Neuronal stem cell (in vitro differentiated cells): ENCODE measurements around the gene FRAS1.

Experiments
- DNase-seq: peaks from one replicate; pipeline ENCODE4 v3.0.0-alpha.2; 2013; ENCODE audit warnings: low spot score
- H2AFZ ChIP-seq: one replicate; pipeline ENCODE4 v1.6.1; 2013; ENCODE audit warnings: mild to moderate bottlenecking, low read length, inconsistent platforms
- H2AK5ac ChIP-seq: 2 replicates; pipeline ENCODE4 v1.6.1; 2013; ENCODE audit warnings: low read depth, mild to moderate bottlenecking, inconsistent platforms, low read length, moderate library complexity, mixed read lengths
- H2BK120ac ChIP-seq: 2 replicates; pipeline ENCODE4 v1.6.1; 2013; ENCODE audit warnings: low read depth, mild to moderate bottlenecking, inconsistent platforms, low read length, moderate library complexity, mixed read lengths
- H2BK12ac ChIP-seq: one replicate; pipeline ENCODE4 v1.6.1; 2013; ENCODE audit warnings: low read length, inconsistent platforms
- H2BK15ac ChIP-seq: 2 replicates; pipeline ENCODE4 v1.6.1; 2013; ENCODE audit warnings: mild to moderate bottlenecking, low read length, inconsistent platforms, mixed read lengths
- H2BK5ac ChIP-seq: one replicate; pipeline ENCODE4 v1.6.1; 2013; ENCODE audit warnings: inconsistent platforms, mild to moderate bottlenecking, low read length, moderate library complexity
- H3K14ac ChIP-seq: one replicate; pipeline ENCODE4 v1.6.1; 2013; ENCODE audit warnings: low read length, inconsistent platforms
- H3K18ac ChIP-seq: 2 replicates; pipeline ENCODE4 v1.6.1; 2013; ENCODE audit warnings: low read length, inconsistent platforms
- H3K23ac ChIP-seq: 2 replicates; pipeline ENCODE4 v1.6.1; 2013; ENCODE audit warnings: low read depth, mild to moderate bottlenecking, mixed read lengths, low read length, inconsistent platforms; ENCODE audit not compliant: poor library complexity
- H3K27ac ChIP-seq: replicated peaks from 3 replicates; pipeline ENCODE4 v1.5.1; 2013; ENCODE audit warnings: low read length, inconsistent platforms
- H3K27me3 ChIP-seq, 3 experiments: 2 replicates each; pipeline ENCODE4 v1.6.1; 2013; ENCODE audit warnings: low read length in 3 of 3, mild to moderate bottlenecking in 2 of 3, inconsistent platforms in 1 of 3, low read depth in 1 of 3, mixed read lengths in 1 of 3, moderate library complexity in 1 of 3; ENCODE audit not compliant: control insufficient read depth in 3 of 3, insufficient read depth in 3 of 3
- H3K36me3 ChIP-seq, 2 donors: replicated peaks in 1 of 2; 2 replicates each; pipeline ENCODE4 v1.6.1; 2013; ENCODE audit warnings: low read length in 2 of 2; ENCODE audit not compliant: control insufficient read depth in 2 of 2, insufficient read depth in 2 of 2
- H3K4ac ChIP-seq: 2 replicates; pipeline ENCODE4 v1.6.1; 2013; ENCODE audit warnings: inconsistent platforms, mild to moderate bottlenecking, low read length, moderate library complexity
- H3K4me1 ChIP-seq, 2 donors: 1 replicate in 1 of 2; 2 replicates in 1 of 2; pipeline ENCODE4 v1.6.1; 2013; ENCODE audit warnings: low read length in 2 of 2, low read depth in 1 of 2; ENCODE audit not compliant: control insufficient read depth in 2 of 2, insufficient read depth in 1 of 2
- H3K4me2 ChIP-seq: one replicate; pipeline ENCODE4 v1.6.1; 2013; ENCODE audit warnings: mild to moderate bottlenecking, low read length, inconsistent platforms; ENCODE audit not compliant: insufficient read depth, poor library complexity, severe bottlenecking
- H3K4me3 ChIP-seq, 2 donors: 2 replicates each; pipeline ENCODE4 v1.5.1; 2013; ENCODE audit warnings: low read length in 2 of 2, mild to moderate bottlenecking in 2 of 2, inconsistent platforms in 1 of 2, moderate library complexity in 1 of 2
- H3K79me1 ChIP-seq: one replicate; pipeline ENCODE4 v1.6.1; 2013; ENCODE audit warnings: low read depth, mild to moderate bottlenecking, inconsistent platforms, low read length, moderate library complexity
- H3K9ac ChIP-seq: one replicate; pipeline ENCODE4 v1.6.1; 2013; ENCODE audit warnings: mild to moderate bottlenecking, low read depth, low read length, inconsistent platforms; ENCODE audit not compliant: poor library complexity
- H3K9me3 ChIP-seq, 2 donors: replicated peaks in 1 of 2; 2 replicates each; pipeline versions ENCODE3 to v1.6.1; 2013; ENCODE audit warnings: low read length in 2 of 2, mild to moderate bottlenecking in 2 of 2, inconsistent platforms in 1 of 2, low read depth in 1 of 2, mixed read lengths in 1 of 2, moderate library complexity in 1 of 2; ENCODE audit not compliant: control insufficient read depth in 2 of 2, insufficient read depth in 1 of 2
- H4K8ac ChIP-seq: one replicate; pipeline ENCODE4 v1.6.1; 2013; ENCODE audit warnings: low read depth, mild to moderate bottlenecking, inconsistent platforms, low read length, moderate library complexity
- H4K91ac ChIP-seq: one replicate; pipeline ENCODE4 v1.6.1; 2013; ENCODE audit warnings: low read length, low read depth, mild to moderate bottlenecking, inconsistent platforms; ENCODE audit not compliant: poor library complexity
- WGBS, 2 donors: extraction: QIAGEN DNeasy Blood & Tissue Kit; methylation state at CpG; one replicate each; pipeline ENCODE4 v1.1.7; 2013; ENCODE audit warnings: missing lambda C conversion rate in 2 of 2, mixed read lengths in 1 of 2; ENCODE audit not compliant: insufficient read length in 2 of 2, insufficient replicate concordance in 1 of 2; ENCODE audit errors: extremely low coverage in 2 of 2; 5-methylcytosine and 5-hydroxymethylcytosine counted together

The FRAS1 gene

DNA sequence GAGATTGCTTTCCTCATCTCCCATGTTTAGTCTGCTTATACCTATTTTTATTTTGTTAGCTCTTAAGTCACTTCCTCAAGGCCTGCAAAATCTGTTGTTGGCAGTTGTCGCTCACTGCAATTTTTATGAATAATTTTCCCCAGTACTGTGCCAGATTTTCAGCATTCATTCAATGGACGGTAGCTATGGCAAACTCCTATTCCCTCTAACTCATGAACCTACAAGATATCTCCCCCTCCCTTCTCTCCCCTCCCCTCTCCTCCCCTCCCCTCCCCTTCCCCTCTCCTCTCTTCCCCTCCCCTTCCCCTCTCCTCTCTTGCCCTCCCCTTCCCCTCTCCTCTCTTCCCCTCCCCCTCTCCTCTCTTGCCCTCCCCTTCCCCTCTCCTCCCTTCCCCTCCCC, 160.4 kb downstream of the FRAS1 start:
- no peak overlapping the region for H2BK5ac ChIP-seq
- H3K9ac ChIP-seq: no peak overlapping the region
- no peak overlapping the region for H4K91ac ChIP-seq
- no peak overlapping the region for H3K4me2 ChIP-seq
- H2BK12ac ChIP-seq: no peak overlapping the region
- H4K8ac ChIP-seq: no peak overlapping the region
- H2AK5ac ChIP-seq: no peak overlapping the region
- H3K36me3 ChIP-seq: no peaks in the 10 kb centered on the region
- no peak overlapping the region for H3K4me3 ChIP-seq
- H3K4ac ChIP-seq: no peak overlapping the region
- no peak overlapping the region for H3K27ac ChIP-seq
- peaks cover 0 to 6% (median 0%) of the 10 kb centered on the region in 3 experiments for H3K27me3 ChIP-seq
- H3K9me3 ChIP-seq: no peaks in the 10 kb centered on the region
- no peaks in the 10 kb centered on the region for H3K79me1 ChIP-seq
- no peak overlapping the region for H2AFZ ChIP-seq
- no peak overlapping the region for H3K14ac ChIP-seq
- no peak overlapping the region for H2BK15ac ChIP-seq
- DNase-seq: no peak
- H3K4me1 ChIP-seq: peaks cover 0 to 4% of the 10 kb centered on the region in 2 donors
- H2BK120ac ChIP-seq: no peak overlapping the region
- H3K23ac ChIP-seq: no peak overlapping the region
- no CpG with 5 or more reads among the region's 2 CpGs for whole genome bisulfite sequencing, 2 donors
- H3K18ac ChIP-seq: no peak overlapping the region

DNA sequence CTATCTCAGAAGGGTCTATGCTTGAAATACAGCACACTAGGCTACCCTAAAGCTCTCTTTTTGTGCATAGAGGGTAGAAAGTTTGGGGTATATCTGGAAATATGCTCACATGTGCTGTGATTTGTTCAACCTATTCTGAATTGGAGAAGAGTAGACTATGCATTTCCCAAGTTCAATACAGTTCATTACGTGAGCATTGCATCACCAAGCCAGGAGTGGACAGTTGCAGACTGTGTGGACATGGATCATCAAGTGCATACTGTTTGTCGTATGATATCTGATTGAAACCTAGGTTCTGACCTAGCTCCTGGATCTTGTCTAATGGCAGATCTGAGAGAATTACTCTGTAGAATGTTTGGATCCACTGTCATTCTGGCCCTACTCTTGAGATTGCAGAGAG, 161.1 kb downstream of the FRAS1 start:
- Histone ChIP-seq H3K4me3 (no peak overlapping the region), H2AK5ac (no peak overlapping the region), H4K8ac (no peak overlapping the region), H2BK120ac (no peak overlapping the region), H3K27ac (no peak overlapping the region), H2BK12ac (no peak overlapping the region), H3K36me3 (no peaks in the 10 kb centered on the region), H3K4me2 (no peak overlapping the region), H2BK15ac (no peak overlapping the region), H4K91ac (no peak overlapping the region), H3K4ac (no peak overlapping the region), H3K4me1 (peaks cover 5 to 9% of the 10 kb centered on the region in 2 donors), H3K9ac (no peak overlapping the region), H2AFZ (no peak overlapping the region), H3K23ac (no peak overlapping the region), H3K18ac (no peak overlapping the region), H2BK5ac (no peak overlapping the region), H3K27me3 (peaks cover 0 to 6% (median 0%) of the 10 kb centered on the region in 3 experiments), H3K79me1 (no peaks in the 10 kb centered on the region), H3K9me3 (no peaks in the 10 kb centered on the region), H3K14ac (no peak overlapping the region)
- no CpG with 5 or more reads among the region's 2 CpGs for WGBS, 2 donors
- DNase-seq: no peak

- H3K4me3 ChIP-seq: no peak overlapping the region
- no peaks in the 10 kb centered on the region for H3K9me3 ChIP-seq
- H3K14ac ChIP-seq: no peak overlapping the region
- no peak overlapping the region for H2BK15ac ChIP-seq
- no peak overlapping the region for H2BK5ac ChIP-seq
- H2AFZ ChIP-seq: no peak overlapping the region
- H2BK120ac ChIP-seq: no peak overlapping the region
- no peak overlapping the region for H3K9ac ChIP-seq
- no peak overlapping the region for H4K8ac ChIP-seq
- WGBS, 2 donors: no CpG with 5 or more reads among the region's 2 CpGs
- H4K91ac ChIP-seq: no peak overlapping the region
- no peak overlapping the region for H2BK12ac ChIP-seq
- no peak overlapping the region for H3K4ac ChIP-seq
- H3K18ac ChIP-seq: no peak overlapping the region
- no peak overlapping the region for H3K23ac ChIP-seq
- no peaks in the 10 kb centered on the region for H3K36me3 ChIP-seq
- peaks cover 0 to 6% (median 0%) of the 10 kb centered on the region in 3 experiments for H3K27me3 ChIP-seq
- no peaks in the 10 kb centered on the region for H3K79me1 ChIP-seq
- no peak for DNase-seq
- H2AK5ac ChIP-seq: no peak overlapping the region
- no peak overlapping the region for H3K4me2 ChIP-seq
- H3K27ac ChIP-seq: no peak overlapping the region
- peaks cover 5 to 9% of the 10 kb centered on the region in 2 donors for H3K4me1 ChIP-seq
Measured at GRCh38 chr4:78219825-78220224, 162.7 kb downstream of the FRAS1 start.

- WGBS, 2 donors: no CpG with 5 or more reads among the region's 3 CpGs
- H2BK15ac ChIP-seq: no peak overlapping the region
- no peak for DNase-seq
- H3K4me1 ChIP-seq: peaks cover 5 to 9% of the 10 kb centered on the region in 2 donors
- no peak overlapping the region for H2BK12ac ChIP-seq
- H2BK5ac ChIP-seq: no peak overlapping the region
- no peaks in the 10 kb centered on the region for H3K36me3 ChIP-seq
- no peak overlapping the region for H2AFZ ChIP-seq
- no peak overlapping the region for H3K9ac ChIP-seq
- H4K8ac ChIP-seq: no peak overlapping the region
- peaks cover 0 to 6% (median 0%) of the 10 kb centered on the region in 3 experiments for H3K27me3 ChIP-seq
- H4K91ac ChIP-seq: no peak overlapping the region
- no peak overlapping the region for H2AK5ac ChIP-seq
- no peak overlapping the region for H2BK120ac ChIP-seq
- H3K4ac ChIP-seq: no peak overlapping the region
- H3K14ac ChIP-seq: no peak overlapping the region
- no peaks in the 10 kb centered on the region for H3K9me3 ChIP-seq
- H3K23ac ChIP-seq: no peak overlapping the region
- H3K4me2 ChIP-seq: no peak overlapping the region
- H3K4me3 ChIP-seq: no peak overlapping the region
- no peak overlapping the region for H3K18ac ChIP-seq
- H3K27ac ChIP-seq: no peak overlapping the region
- H3K79me1 ChIP-seq: no peaks in the 10 kb centered on the region
Measured at GRCh38 chr4:78220283-78220682, 163.2 kb downstream of the FRAS1 start.
